Effector memory CD4-positive, alpha-beta T cell (primary cell): ENCODE measurements around the gene SAG.

Source experiments
- DNase-seq, 3 donors: peaks; one replicate each; pipeline ENCODE4 v3.0.0-alpha.2; 2020
- H3K27ac ChIP-seq: 2 replicates; pipeline ENCODE4 v1.7.0; 2013; ENCODE audit warnings: mild to moderate bottlenecking, low read length, moderate library complexity; ENCODE audit not compliant: insufficient read depth, poor library complexity, severe bottlenecking
- H3K27me3 ChIP-seq: replicated peaks from 2 replicates; pipeline ENCODE4 v1.7.0; 2013; ENCODE audit warnings: mild to moderate bottlenecking, low read length; ENCODE audit not compliant: insufficient read depth, control insufficient read depth, poor library complexity, severe bottlenecking
- H3K36me3 ChIP-seq: 2 replicates; pipeline ENCODE4 v1.7.0; 2013; ENCODE audit warnings: mild to moderate bottlenecking, low read length, moderate library complexity; ENCODE audit not compliant: control insufficient read depth, insufficient read depth
- H3K4me1 ChIP-seq: 2 replicates; pipeline ENCODE4 v1.7.0; 2013; ENCODE audit warnings: low read length, mild to moderate bottlenecking; ENCODE audit not compliant: control insufficient read depth, insufficient read depth, poor library complexity, severe bottlenecking
- H3K4me3 ChIP-seq: 2 replicates; pipeline ENCODE4 v1.7.0; 2013; ENCODE audit warnings: low read length, low read depth, mild to moderate bottlenecking; ENCODE audit not compliant: insufficient read depth, poor library complexity, severe bottlenecking
- H3K9me3 ChIP-seq: 2 replicates; pipeline ENCODE4 v1.7.0; 2013; ENCODE audit warnings: mild to moderate bottlenecking, low read length, moderate library complexity; ENCODE audit not compliant: control insufficient read depth

The SAG gene

DNA sequence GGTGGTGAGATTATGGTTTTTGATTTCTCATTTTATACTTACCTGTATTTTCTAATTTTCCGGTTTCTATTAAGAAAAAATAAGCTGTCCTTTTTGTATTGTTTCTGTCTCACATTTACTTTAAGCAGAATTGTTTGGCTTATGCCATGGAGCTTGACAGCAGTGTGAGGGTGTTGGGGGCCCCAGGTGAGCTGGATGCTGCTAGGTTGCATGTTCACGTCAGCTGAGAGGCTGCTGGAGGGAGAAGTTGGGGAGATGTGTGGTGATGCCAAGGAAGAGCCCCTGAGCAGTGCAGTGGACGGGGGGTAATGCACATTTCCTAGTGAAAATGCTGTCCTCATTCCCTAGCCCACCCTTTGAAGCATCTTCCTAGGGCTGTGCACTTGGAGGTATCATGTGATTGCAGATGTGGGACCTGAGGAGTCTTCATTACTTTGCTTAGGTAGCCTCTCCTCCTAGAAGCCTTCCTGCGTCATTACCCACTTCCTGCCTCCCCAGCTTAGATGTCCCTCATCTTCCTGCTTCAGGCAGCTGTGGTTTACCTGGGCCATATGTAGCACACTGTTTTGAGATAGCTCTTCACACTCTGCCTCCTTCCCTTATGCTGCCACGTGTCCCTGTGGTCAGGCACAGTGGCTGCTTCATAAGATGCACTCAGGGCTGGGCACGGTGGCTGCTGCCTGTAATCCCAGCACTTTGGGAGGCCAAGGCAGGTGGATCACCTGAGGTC, 39.9 kb upstream of the SAG start:
- H3K4me1 ChIP-seq: peaks cover 42% of the 10 kb centered on the region
- DNase-seq: peak; percentile 79 to 82 (median 82)
- peak overlapping the region; percentile 83 for H3K27ac ChIP-seq
- no peaks in the 10 kb centered on the region for H3K27me3 ChIP-seq
- no peaks in the 10 kb centered on the region for H3K9me3 ChIP-seq
- H3K4me3 ChIP-seq: peak overlapping the region; percentile 13
- H3K36me3 ChIP-seq: peaks cover 45% of the 10 kb centered on the region

DNA sequence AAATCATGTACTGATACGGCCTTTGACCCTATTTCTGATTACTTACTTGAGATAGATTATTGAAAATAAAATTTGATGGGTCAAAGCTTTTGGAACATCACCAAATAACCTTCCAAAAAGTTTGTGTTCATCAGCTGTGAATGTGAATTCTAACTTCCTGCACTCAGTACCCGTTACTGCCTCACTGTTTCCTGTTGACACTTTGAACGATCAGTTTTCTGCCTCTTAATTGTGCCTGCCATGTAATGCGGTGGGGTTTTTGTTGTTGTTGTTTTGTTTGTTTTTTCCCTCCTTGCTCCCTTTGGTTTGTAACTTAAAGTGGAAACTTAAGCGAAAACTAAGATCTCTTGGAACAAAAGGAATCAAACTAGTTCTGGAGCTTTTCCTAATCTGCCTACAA, 37.2 kb upstream of the SAG start:
- DNase-seq: no peak
- Histone ChIP-seq H3K9me3 (no peaks in the 10 kb centered on the region), H3K36me3 (peaks cover 46% of the 10 kb centered on the region), H3K4me1 (peaks cover 42% of the 10 kb centered on the region), H3K27ac (peak overlapping the region; percentile 83), H3K4me3 (no peak overlapping the region), H3K27me3 (no peaks in the 10 kb centered on the region)

DNA sequence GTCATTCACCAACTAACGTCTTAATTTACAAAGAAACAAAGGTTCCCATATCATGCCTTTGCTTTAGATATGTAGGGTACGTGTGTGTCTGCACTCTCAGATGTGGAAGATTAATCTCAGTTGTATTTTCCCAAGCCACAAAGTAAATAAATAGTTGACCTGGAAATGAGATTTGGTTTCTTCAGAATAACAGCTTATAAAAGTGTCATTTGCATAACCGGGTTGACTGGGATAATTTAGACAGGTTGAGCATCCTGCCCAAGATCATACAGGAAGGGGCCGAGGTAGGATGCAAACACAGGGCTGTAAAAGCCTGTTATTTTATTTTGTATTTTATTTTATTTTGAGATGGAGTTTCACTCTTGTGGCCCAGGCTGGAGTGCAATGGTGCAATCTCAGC, 36.7 kb upstream of the SAG start:
- H3K27ac ChIP-seq: peak overlapping the region; percentile 83

DNA sequence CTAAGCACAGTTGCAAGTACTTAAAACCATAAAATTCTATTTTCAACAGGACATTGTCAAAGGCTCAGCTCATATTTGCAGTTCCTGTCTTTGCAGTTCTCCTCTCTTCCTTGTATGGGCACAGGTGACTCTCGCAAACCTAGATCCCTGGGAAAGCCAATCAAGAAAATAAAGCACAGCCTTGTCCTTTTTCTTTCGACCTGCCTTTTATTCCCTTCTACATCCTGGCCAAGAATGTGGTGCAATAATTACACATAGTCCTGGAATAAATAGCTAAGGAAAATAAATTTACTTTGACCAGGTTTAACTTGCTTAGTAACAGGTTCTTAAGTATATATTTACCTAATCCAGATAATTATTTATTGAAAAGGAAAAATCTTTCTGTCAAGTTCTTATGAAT, 35.9 kb upstream of the SAG start:
- Histone ChIP-seq H3K27ac (peak overlapping the region; percentile 34), H3K36me3 (peaks cover 47% of the 10 kb centered on the region), H3K4me3 (no peak overlapping the region), H3K4me1 (peaks cover 42% of the 10 kb centered on the region), H3K27me3 (no peaks in the 10 kb centered on the region), H3K9me3 (no peaks in the 10 kb centered on the region)
- DNase-seq: no peak

More for the DNA sequence above, 36.7 kb upstream of the SAG start:
- Histone ChIP-seq H3K4me1 (peaks cover 42% of the 10 kb centered on the region), H3K27me3 (no peaks in the 10 kb centered on the region), H3K4me3 (no peak overlapping the region), H3K36me3 (peaks cover 47% of the 10 kb centered on the region), H3K9me3 (no peaks in the 10 kb centered on the region)
- no peak for DNase-seq

DNA sequence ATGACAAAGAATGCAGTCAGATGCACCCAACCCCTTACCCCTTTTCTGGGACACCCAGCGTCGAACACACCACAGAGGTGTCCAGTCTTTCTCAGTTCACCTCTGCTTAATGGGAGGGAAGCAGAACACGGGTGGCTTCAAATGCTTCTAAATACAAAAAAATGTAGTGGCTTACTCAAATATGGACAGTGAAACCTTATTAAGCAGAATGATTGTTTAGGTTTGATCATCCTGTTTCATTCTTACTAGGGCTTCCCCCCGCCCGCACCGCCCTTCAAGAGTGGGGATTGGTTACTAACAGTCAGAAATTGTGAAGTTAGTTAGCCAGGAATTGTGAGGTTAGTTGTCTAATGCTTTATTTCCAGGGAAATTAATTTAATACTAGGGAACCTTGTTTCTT, 34.5 kb upstream of the SAG start:
- no peak for DNase-seq
- Histone ChIP-seq H3K27me3 (no peaks in the 10 kb centered on the region), H3K4me1 (peaks cover 34% of the 10 kb centered on the region), H3K9me3 (no peaks in the 10 kb centered on the region), H3K36me3 (peaks cover 57% of the 10 kb centered on the region), H3K27ac (no peak overlapping the region), H3K4me3 (no peak overlapping the region)

DNA sequence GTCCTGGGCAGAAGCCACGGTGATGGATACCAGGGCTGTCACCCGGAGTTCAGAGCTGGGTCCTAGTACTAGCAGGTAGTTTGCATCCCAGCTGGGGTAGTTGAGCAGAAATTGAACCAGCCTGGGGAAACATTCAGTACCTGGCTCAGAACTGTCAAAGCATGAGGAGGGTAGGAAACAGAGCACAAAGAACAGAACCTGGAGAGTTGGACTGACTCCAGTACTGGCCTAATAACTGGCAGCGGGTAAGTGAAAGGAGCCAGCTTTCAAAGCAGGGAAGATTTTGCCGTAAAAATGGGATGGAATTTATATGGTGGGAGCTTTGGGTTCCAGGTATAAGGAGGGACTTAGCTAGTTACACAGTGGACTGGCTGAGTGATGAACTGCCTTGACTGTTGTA, 32.4 kb upstream of the SAG start:
- Histone ChIP-seq H3K4me3 (no peak overlapping the region), H3K27ac (no peak overlapping the region), H3K36me3 (peaks cover 77% of the 10 kb centered on the region), H3K27me3 (no peaks in the 10 kb centered on the region), H3K4me1 (peaks cover 13% of the 10 kb centered on the region), H3K9me3 (no peaks in the 10 kb centered on the region)
- no peak for DNase-seq

DNA sequence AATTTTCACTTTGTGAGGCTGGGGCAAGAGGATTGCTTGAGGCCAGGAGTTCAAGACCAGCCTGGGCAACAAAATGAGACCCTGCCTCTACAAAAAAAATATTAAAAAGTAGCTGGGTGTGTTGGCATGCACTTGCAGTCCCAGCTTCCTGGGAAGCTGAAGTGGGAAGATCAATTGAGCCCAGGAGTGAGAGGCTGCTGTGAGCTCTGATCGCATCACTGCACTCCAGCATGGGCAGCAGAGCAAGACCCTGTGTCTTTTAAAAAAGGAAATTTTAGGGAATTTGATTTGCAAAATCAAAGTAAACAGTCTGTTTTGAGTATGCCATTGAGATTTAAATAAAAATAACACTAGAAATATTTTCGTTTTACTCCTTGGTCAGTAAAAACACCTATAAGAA, 28.7 kb upstream of the SAG start:
- no peak for DNase-seq
- H3K4me3 ChIP-seq: no peak overlapping the region
- no peaks in the 10 kb centered on the region for H3K27me3 ChIP-seq
- H3K27ac ChIP-seq: no peak overlapping the region
- H3K4me1 ChIP-seq: no peaks in the 10 kb centered on the region
- no peaks in the 10 kb centered on the region for H3K9me3 ChIP-seq
- H3K36me3 ChIP-seq: peaks cover 81% of the 10 kb centered on the region

DNA sequence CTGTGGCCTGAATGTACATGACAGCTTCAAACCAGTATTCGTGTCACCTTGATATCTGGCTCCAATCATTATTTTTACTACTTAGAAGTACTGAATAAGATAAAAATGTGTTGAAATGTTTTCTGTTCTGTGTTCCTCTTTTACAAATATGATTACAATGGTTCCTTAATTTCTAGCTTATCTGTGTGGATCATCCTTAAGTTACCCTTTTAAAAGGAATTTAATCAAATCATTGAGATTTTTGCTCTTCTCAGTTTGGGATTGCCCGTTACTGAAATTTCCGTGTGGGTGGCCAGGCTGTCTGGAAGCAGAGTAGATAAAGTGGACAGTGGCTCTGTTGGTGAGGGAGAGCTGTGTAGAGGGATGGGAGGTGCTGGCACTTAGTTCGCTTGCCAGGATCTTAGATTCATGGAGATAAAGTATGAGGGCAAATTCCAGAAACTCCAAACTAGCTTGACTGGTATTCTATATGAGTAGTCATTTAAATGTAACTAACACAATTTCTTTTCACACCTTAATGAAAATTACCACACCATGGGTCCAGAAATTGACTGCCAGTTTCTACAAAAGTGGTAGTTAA, 27.4 kb upstream of the SAG start:
- Histone ChIP-seq H3K27ac (no peak overlapping the region), H3K27me3 (no peaks in the 10 kb centered on the region), H3K4me1 (no peaks in the 10 kb centered on the region), H3K4me3 (no peak overlapping the region), H3K9me3 (no peaks in the 10 kb centered on the region), H3K36me3 (peaks cover 75% of the 10 kb centered on the region)
- no peak for DNase-seq

DNA sequence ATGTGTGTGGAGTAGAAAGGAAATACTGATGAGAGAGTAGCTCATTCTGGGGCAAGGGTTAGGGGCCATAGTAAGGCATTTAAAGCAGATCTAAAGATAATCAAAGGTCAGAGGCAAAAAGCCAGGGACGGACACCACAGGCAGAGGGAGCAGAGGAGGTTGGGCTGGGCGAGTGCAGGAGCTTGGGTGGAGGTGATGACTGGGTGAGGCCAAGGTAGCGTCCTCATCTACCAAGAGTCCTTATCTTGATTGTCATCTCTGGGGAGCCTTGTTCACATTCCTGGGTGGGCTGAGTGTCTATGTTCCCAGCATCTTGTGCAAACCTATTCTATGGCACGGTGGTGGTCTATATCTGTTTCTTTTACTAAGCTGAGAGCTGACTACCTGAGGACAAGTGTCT, 26.1 kb upstream of the SAG start:
- DNase-seq: no peak
- Histone ChIP-seq H3K9me3 (no peaks in the 10 kb centered on the region), H3K27me3 (no peaks in the 10 kb centered on the region), H3K4me3 (no peak overlapping the region), H3K27ac (no peak overlapping the region), H3K4me1 (no peaks in the 10 kb centered on the region), H3K36me3 (peaks cover 74% of the 10 kb centered on the region)

DNA sequence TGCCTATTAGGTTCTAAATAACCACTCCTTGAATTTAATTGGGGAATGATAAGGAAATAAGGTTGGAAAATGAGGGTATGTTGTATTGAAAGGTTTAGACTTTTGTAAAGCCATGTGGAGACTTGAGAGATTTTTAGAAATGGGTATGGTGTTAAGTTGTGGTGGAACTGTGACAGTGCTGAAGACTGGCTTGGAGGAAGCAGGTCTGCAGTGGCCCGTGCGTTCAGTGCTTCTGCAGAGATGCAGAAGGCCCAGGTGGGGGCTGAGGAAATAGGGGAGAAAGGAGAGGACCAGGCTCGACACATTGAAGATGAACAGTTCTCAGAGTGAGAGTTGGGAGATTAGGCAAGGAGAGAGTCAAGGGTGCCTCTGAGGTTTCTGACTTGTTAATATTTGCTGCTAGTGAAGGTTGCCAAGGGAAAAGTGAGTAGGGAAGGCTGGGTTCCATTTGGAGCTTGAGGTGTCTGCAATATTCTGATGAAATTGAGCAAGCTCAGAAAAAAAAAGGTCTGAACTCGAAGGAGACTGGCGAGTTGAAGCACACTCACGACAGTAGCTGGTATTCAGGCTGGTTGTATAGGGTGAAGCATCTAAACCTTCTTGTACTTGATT, 25.5 kb upstream of the SAG start:
- H3K27me3 ChIP-seq: no peaks in the 10 kb centered on the region
- H3K9me3 ChIP-seq: no peaks in the 10 kb centered on the region
- peaks cover 74% of the 10 kb centered on the region for H3K36me3 ChIP-seq
- H3K4me3 ChIP-seq: no peak overlapping the region
- H3K27ac ChIP-seq: no peak overlapping the region
- no peak for DNase-seq
- H3K4me1 ChIP-seq: no peaks in the 10 kb centered on the region
